Bronchial epithelial cell (primary cell): Measurements from ENCODE around the gene TMEM135. TPM values are rescaled to one million over a fixed set of nuclear protein-coding genes. Genes with fewer than 3 reads are reported as not detected.
A peak's percentile ranks its signal among the peaks of the same experiment; 100 is the strongest.

Experiments used
- DNase-seq: peaks from one replicate; pipeline ENCODE4 v3.0.0-alpha.2; 2010; ENCODE audit warnings: low read depth
- FAIRE-seq: peaks from 2 replicates; lab custom pipeline; 2011; peaks lifted over from hg19 to GRCh38; lab: Jason Lieb, UNC
- H3K27me3 ChIP-seq: 2 replicates; pipeline ENCODE4 v1.5.1; 2011; ENCODE audit warnings: low read length; ENCODE audit not compliant: control insufficient read depth, insufficient read depth
- H3K36me3 ChIP-seq: 2 replicates; pipeline ENCODE4 v1.5.1; 2011; ENCODE audit warnings: low read length; ENCODE audit not compliant: control insufficient read depth, insufficient read depth
- H3K4me3 ChIP-seq: 2 replicates; pipeline ENCODE4 v1.5.1; 2011; ENCODE audit warnings: mild to moderate bottlenecking, low read depth, low read length, control low read depth
- CTCF ChIP-seq: IDR thresholded peaks from 2 replicates; pipeline ENCODE4 v1.5.1; 2011; ENCODE audit warnings: mild to moderate bottlenecking, moderate library complexity, low read length, control low read depth, inconsistent platforms; ENCODE audit not compliant: insufficient read depth, severe bottlenecking
- total RNA-seq: library from RNA; depleted of rRNA; stranded (reverse); fragments of >200 nt; gene quantifications from 2 replicates; pipeline ENCODE4 v1.2.1, GENCODE V29; 2014

Gene TMEM135
- total RNA-seq, 1 donor from 2014 or later = 6.8 TPM

DNA sequence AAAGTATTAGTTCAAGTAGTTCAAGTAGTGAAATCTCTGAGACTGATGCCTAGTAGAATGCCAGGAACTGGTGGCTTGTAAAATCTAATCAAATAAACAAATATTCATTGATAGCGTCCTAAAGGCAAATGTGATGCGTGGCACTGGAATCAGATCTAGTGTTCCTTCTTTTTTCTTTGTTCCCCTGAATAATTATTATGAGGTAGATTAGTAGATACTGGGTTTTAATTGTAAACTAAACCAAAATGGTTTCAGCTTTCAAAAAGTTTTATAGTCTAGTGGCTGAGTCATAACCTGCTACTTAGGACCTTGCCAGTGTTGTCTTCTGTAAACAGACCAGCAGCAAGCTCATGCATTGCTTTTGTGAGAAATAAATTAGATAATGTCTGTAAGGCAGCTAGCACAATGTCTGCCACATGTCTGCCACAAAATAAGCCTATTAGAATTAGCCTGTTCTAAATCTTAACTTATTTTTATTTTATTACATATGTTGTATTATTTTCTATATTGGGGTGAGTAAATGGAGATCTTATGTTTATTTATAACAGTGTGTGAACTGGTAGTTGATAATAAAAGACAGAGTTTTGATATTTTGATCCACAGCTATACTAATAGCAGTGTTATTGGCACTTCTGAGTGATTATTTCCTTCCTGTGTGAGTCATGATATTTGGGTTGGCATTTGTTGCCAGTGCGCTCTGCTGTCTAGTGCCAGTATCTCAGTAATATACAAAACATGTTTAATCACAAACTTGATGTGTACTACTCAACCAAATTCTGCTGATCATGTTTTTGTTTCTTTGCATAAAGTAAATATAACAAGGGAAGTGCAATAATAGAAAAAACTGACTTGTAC lies 135.7 kb downstream of the TMEM135 start:
- Histone ChIP-seq H3K4me3 (no peak overlapping the region), H3K27me3 (no peaks in the 10 kb centered on the region), H3K36me3 (no peaks in the 10 kb centered on the region)
- FAIRE-seq (no peak), DNase-seq (peak; percentile 76)
- TF ChIP-seq CTCF = no peak

DNA sequence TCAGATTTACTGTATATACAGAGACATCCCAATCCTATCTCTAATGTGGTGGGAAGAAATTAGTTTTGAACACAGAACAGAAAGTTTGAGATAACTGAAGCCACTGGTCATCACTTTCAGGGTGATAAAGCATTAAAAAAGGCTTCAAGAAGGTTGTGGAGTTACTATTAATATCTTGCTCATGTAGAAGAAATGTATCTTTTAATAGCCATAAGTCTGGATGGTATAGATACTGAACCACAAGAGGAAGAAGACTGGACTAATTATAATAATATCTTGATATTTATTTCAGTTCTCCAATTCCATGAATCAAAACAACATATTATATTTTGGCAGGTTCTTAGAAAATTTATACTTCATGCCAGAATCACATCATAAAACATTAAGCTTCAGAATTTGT lies 137.1 kb downstream of the TMEM135 start:
- H3K36me3 ChIP-seq = no peaks in the 10 kb centered on the region
- H3K4me3 ChIP-seq = no peak overlapping the region
- DNase-seq = no peak
- no peaks in the 10 kb centered on the region for H3K27me3 ChIP-seq
- FAIRE-seq = no peak
- TF ChIP-seq CTCF = no peak

DNA sequence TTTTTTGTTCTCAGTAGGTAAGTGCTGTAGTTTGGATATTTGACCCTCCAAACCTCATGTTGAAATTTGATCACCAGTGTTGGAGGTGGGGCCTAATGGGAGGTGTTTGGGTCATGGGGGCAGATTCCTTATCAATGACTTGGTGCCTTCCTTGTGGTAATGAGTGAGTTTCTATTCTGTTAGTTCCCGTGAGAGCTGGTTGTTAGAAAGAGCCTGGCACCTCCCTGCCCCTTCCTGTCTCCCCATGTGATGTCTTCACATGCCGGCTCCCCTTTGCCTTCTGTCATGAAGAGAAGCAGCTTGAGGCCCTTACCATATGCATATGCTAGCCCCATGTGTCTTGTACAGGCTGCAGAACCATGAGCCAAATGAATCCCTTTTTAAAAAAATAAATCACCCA lies 138.3 kb downstream of the TMEM135 start:
- Histone ChIP-seq H3K4me3 (no peak overlapping the region), H3K27me3 (no peaks in the 10 kb centered on the region), H3K36me3 (no peaks in the 10 kb centered on the region)
- FAIRE-seq = no peak
- DNase-seq = peak; percentile 32
- TF ChIP-seq CTCF = no peak

DNA sequence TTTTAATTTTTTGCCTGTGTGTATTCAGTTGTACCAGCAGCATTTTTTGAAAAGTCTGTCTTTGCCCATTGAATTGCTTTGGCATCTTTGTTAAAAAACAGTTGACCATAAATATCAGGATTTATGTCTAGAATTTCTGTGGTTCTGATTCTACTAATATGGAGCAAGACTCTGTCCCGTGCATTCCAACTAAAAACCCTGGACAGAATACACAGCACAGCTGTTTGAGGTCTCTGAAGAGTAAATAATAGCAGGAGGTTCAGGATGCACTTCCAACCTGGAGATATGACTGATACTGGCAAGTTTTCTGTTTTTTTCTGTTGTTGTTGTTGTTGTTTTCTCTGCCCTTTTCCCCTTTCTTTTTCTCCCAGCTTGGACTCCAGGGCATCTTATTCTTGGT lies 141.9 kb downstream of the TMEM135 start:
- Histone ChIP-seq H3K27me3 (no peaks in the 10 kb centered on the region), H3K36me3 (no peaks in the 10 kb centered on the region), H3K4me3 (no peak overlapping the region)
- no peak for TF ChIP-seq CTCF
- FAIRE-seq (no peak), DNase-seq (no peak)

GRCh38 chr11:87180742-87181141 lies 143.0 kb downstream of the TMEM135 start:
- no peak for TF ChIP-seq CTCF
- H3K4me3 ChIP-seq = no peak overlapping the region
- DNase-seq (no peak), FAIRE-seq (no peak)
- H3K36me3 ChIP-seq = no peaks in the 10 kb centered on the region
- no peaks in the 10 kb centered on the region for H3K27me3 ChIP-seq
